Iris pigment epithelial cell (primary cell): ENCODE results near the gene SLC25A4.

Experiments
- DNase-seq: peaks from one replicate; pipeline ENCODE4 v3.0.0-alpha.2; 2011; ENCODE audit warnings: low read depth

Gene SLC25A4

DNA sequence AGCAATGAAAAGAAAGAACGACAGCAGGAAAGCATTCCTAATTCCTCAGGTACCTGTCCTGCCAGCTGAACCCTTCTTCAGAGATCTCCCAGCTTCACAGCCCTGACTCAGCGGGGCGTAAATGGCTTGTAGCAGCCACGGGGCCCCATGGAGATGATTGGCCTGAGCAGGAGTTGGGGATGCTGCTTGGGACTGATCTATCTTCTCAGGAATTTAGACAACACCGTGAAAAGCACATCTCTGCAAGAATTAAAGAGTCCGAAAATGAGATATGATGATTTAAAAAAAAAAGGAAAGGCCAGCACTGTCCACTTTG, 22.5 kb upstream of the SLC25A4 start:
- no peak for DNase-seq

GRCh38 chr4:185122681-185123345, 20.3 kb upstream of the SLC25A4 start:
- DNase-seq = peak; percentile 26

DNA sequence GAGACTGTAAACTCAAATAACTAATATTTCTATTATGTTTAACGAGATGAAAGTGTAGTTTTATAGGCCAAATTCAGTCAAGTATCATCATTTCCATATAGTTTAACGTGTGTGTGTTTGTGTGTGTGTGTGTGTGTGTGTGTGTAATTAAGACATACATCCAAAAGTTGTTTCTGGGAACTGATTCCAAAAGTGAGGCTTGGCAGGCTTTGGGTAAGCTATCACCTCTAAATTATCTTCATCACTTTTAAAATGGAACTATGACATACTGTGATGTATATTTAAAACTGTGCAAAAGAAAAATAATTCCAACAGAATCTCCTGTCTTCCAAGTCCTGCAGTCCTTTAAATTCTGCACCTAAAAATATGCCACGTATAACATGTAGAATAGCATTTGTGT, 19.1 kb upstream of the SLC25A4 start:
- DNase-seq = no peak

GRCh38 chr4:185127021-185127925, 15.8 kb upstream of the SLC25A4 start:
- DNase-seq = peak; percentile 22

- DNase-seq = no peak
These were observed 14.6 kb upstream of the SLC25A4 start for GRCh38 chr4:185128272-185129119.

DNA sequence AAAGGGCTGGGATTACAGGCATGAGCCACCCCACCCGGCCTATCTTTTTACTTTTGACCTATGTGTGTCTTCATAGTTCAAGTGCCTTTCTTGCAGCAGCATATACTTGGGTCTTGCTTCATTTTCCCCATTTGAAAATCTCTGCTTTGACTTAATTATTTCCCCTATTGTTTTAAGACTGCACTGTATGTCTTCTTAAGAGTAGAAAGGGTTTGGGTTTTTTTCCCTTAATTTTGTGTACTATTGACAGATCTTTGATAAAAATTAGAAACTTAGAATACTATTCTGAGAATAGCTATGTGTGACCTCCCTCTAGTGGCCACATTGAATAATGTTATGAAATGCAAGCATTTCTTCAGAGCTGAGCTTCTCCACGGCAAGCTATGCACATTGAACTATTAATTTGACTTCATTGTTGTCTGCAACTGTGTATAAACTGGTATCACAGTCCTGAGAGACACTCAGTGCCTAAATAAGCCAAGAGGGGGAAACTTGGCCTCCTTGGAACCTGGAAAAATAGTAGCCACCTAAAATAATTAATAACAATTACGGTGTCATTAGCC, 8.7 kb upstream of the SLC25A4 start:
- peak; percentile 58 for DNase-seq

- no peak for DNase-seq
These were observed 5.7 kb upstream of the SLC25A4 start for GRCh38 chr4:185137233-185137925.

- DNase-seq = no peak
These were observed 4.9 kb upstream of the SLC25A4 start for GRCh38 chr4:185138161-185138560.

GRCh38 chr4:185139736-185140135, 3.3 kb upstream of the SLC25A4 start:
- DNase-seq = no peak

- DNase-seq = no peak
These were observed 1.3 kb upstream of the SLC25A4 start for GRCh38 chr4:185141777-185142176.

DNA sequence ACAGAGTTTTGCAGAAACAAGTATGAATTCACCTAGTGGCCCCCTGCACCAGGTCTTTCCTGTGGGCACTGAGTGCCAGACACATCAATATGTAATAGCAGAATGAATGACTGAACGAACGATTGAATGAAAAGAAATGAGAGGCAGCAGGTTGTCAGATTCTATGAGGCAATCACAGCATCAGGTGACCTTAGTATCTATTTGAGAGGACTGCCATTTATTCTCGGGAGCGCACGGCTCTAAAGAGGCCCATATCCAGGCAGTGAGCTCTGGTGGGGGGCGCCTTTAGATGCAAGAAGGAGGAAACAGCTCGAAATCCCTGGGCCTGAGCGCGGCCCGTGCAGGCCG, 528 bp upstream of the SLC25A4 start:
- DNase-seq = peak; percentile 23

DNA sequence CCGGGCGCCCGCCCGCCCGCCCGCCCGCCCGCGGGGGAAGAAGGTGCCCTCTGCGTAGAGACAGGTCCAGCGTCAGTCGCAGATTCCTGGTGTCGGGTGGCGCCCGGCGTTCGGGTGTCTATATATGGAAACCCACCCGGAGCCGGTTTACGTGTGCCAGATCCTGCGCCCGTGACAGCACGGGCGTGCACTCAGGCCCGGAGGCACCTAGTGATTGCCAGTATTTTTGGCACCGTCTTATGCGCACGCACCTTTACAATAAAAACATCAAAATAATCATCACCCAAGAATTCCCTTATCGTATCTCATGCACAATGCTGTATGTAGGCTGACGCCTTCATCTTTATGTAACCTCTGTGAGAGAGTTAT, 519 bp downstream of the SLC25A4 start:
- peak; percentile 28 for DNase-seq

DNA sequence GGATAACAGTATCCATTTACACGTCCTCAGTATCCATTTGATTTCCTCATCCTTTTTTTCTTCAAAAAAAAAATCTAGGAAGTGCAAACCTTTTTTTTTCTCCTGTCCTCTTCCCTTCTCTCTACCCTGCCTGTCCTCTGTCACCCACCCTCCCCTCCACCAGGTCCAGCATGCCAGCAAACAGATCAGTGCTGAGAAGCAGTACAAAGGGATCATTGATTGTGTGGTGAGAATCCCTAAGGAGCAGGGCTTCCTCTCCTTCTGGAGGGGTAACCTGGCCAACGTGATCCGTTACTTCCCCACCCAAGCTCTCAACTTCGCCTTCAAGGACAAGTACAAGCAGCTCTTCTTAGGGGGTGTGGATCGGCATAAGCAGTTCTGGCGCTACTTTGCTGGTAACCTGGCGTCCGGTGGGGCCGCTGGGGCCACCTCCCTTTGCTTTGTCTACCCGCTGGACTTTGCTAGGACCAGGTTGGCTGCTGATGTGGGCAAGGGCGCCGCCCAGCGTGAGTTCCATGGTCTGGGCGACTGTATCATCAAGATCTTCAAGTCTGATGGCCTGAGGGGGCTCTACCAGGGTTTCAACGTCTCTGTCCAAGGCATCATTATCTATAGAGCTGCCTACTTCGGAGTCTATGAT, 1.7 kb downstream of the SLC25A4 start:
- DNase-seq = no peak

DNA sequence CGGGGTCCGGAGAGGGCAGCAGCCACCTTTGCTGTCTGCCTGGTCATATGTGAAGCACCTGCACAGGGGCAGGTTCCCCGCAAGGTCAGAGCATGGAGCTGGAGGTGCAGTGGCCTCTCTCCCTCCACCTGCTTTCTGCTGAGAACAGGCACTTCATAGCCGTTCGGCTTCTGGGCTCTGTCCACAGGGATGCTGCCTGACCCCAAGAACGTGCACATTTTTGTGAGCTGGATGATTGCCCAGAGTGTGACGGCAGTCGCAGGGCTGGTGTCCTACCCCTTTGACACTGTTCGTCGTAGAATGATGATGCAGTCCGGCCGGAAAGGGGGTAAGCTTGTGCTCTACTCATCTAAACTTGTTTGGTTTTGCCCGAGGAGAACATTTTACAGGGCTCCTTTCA, 2.5 kb downstream of the SLC25A4 start:
- no peak for DNase-seq

DNA sequence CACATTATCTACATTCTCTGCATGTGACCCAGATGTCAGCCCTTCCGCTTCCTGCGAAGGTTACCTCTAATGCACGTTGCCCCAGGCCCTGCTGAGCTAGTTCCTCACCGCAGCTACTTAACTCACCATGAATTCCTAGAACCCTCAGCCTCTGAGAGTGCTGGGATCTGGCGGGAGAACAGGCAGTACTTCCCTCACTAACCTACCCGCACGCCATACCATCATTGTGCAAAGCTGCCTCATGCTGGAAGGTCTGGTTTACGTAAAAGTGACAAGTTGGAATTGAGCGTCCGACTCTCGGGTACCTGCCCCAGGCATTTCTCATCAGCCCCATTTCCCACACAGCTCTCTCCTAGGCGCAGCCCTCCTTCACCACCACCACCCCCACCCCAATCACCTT, 6.3 kb downstream of the SLC25A4 start:
- no peak for DNase-seq

- no peak for DNase-seq
These were observed 8.2 kb downstream of the SLC25A4 start for GRCh38 chr4:185151296-185151695.

DNA sequence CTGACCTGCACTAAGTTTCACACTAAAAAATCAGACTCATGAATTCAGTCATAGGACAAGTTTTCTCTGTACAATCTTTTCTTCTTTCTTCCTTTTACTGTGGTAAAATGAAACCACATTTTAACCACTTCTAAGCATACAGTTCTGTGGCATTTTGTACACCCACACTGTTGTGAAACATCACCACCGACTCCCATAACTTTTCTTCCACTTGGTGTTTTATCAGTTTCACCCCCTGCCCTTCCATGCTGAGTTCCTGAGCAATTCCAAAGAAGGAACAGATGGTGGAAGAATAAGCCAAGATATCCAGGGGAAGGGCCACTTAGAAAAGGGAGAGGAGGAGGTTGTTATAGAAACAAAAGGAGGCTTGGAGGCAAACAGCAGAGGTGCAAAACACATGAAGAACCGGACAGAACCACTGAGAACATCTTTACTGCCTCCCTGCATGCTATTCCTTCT, 22.6 kb downstream of the SLC25A4 start:
- DNase-seq = peak; percentile 83

DNA sequence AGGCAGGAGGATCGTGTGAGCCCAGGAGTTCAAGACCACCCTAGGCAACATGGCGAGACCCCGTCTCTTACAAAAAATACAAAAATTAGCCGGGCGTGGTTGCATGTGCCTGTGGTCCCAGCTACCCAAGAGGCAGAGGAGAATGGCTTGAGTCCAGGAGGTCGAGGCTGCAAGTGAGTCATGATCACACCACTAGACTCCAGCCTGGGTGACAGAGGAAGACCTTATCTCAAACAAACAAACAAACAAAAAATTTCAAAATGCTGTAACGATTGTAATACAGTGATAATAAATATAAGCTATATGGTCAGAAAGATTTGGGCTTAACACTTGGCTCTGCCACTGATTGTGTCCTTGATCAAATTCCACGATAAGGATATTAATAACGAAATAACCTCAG, 24.2 kb downstream of the SLC25A4 start:
- DNase-seq = peak; percentile 28

DNA sequence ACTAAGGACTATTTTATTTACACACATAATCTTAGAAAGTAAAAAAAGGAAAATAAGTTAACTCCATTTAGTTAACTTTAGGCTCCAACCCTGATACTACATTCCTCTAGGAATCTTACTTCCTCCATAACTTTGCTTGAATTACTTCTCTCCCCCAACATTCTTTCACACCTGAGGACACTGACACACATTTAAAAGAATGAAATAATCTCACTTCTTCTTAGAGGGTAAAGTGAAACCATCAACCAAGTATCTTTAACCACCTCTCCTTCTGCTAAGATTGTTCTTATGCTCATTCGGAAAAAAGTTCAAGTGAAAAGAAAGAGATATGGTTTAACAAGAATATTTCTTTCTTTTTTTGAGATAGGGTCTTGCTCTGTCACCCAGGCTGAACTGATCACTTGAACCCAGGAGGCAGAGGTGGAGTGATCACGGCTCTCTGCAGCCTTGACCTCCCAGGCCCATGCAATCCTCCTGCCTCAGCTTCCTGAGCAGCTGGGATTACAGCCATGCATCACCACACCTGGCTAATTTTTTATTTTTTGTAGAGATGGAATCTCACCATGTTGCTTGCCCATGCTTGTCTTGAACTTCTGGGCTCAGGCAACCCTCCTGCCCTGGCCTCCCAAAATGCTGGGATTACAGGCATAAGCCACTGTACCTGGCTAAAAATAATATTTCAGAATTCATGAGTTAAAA, 28.5 kb downstream of the SLC25A4 start:
- no peak for DNase-seq

DNA sequence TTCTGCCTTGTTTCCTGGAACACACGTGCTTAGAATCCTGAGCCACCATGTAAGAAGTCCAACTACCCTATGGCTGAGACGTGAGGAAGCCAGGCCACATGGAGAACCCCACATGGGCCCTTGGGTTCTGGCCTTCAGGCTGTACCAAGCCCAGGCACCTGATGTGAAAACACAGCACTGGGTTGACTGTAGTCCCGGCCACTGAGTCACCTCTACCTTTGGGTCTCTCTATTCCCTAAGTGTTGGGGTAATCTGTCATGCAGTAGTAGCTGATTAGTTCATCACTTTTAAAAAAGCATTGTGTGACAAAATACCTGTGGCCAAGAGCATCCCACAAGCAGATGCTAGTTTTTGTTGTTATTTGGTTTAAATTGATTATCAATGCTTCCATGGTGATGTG, 36.4 kb downstream of the SLC25A4 start:
- DNase-seq = no peak

- no peak for DNase-seq
These were observed 39.2 kb downstream of the SLC25A4 start for GRCh38 chr4:185182239-185182638.
